ENCODE data around the gene PNO1. TPM values are rescaled to one million over a fixed set of nuclear protein-coding genes. Genes with fewer than 3 reads are reported as not detected.

Gene PNO1
- total and polyA plus RNA-seq, 2 experiments from 2014 or later = 34.6 to 43.7 TPM

DNA sequence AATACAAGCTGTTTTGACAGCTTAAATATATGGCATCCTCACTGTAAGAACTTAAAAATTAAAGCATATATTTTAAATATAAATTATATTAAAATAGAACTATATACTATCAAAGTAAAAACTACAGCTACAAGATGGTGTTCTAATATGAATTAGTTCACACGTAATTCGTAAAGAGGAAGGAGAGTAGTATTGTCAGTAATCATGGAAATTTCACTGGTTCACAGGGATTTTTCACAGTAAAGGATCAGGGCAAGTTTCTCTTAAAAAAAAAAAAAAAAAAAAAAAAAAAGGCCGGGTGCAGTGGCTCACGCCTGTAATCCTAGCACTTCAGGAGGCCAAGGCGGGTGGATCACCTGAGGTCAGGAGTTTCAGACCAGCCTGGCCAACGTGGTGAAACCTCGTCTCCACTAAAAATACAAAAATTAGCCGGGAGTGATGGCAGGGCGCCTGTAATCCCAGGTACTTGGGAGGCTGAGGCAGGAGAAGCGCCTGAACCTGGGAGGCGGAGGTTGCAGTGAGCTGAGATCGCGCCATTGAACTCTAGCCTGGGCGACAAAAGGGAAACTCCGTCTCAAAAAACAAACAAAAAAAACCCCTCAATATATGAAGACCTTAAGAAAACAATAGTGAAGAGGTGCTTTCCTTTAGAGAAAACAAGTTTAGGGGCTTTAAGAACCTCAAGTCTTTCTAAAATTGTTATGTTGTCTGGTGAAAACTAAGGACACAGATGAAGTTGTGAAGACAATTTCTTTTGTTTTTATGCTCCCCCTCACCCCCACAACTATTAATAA lies 32.5 kb downstream of the PNO1 start (continued):
- TF ChIP-seq, protein P1, sequence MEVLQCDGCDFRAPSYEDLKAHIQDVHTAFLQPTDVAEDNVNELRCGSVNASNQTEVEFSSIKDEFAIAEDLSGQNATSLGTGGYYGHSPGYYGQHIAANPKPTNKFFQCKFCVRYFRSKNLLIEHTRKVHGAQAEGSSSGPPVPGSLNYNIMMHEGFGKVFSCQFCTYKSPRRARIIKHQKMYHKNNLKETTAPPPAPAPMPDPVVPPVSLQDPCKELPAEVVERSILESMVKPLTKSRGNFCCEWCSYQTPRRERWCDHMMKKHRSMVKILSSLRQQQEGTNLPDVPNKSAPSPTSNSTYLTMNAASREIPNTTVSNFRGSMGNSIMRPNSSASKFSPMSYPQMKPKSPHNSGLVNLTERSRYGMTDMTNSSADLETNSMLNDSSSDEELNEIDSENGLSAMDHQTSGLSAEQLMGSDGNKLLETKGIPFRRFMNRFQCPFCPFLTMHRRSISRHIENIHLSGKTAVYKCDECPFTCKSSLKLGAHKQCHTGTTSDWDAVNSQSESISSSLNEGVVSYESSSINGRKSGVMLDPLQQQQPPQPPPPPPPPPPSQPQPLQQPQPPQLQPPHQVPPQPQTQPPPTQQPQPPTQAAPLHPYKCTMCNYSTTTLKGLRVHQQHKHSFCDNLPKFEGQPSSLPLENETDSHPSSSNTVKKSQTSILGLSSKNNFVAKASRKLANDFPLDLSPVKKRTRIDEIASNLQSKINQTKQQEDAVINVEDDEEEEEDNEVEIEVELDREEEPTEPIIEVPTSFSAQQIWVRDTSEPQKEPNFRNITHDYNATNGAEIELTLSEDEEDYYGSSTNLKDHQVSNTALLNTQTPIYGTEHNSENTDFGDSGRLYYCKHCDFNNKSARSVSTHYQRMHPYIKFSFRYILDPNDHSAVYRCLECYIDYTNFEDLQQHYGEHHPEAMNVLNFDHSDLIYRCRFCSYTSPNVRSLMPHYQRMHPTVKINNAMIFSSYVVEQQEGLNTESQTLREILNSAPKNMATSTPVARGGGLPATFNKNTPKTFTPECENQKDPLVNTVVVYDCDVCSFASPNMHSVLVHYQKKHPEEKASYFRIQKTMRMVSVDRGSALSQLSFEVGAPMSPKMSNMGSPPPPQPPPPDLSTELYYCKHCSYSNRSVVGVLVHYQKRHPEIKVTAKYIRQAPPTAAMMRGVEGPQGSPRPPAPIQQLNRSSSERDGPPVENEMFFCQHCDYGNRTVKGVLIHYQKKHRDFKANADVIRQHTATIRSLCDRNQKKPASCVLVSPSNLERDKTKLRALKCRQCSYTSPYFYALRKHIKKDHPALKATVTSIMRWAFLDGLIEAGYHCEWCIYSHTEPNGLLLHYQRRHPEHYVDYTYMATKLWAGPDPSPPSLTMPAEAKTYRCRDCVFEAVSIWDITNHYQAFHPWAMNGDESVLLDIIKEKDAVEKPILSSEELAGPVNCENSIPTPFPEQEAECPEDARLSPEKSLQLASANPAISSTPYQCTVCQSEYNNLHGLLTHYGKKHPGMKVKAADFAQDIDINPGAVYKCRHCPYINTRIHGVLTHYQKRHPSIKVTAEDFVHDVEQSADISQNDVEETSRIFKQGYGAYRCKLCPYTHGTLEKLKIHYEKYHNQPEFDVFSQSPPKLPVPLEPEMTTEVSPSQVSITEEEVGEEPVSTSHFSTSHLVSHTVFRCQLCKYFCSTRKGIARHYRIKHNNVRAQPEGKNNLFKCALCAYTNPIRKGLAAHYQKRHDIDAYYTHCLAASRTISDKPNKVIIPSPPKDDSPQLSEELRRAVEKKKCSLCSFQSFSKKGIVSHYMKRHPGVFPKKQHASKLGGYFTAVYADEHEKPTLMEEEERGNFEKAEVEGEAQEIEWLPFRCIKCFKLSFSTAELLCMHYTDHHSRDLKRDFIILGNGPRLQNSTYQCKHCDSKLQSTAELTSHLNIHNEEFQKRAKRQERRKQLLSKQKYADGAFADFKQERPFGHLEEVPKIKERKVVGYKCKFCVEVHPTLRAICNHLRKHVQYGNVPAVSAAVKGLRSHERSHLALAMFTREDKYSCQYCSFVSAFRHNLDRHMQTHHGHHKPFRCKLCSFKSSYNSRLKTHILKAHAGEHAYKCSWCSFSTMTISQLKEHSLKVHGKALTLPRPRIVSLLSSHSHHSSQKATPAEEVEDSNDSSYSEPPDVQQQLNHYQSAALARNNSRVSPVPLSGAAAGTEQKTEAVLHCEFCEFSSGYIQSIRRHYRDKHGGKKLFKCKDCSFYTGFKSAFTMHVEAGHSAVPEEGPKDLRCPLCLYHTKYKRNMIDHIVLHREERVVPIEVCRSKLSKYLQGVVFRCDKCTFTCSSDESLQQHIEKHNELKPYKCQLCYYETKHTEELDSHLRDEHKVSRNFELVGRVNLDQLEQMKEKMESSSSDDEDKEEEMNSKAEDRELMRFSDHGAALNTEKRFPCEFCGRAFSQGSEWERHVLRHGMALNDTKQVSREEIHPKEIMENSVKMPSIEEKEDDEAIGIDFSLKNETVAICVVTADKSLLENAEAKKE (CRISPR knock-in tag; IDR thresholded peaks at IDR 0.05) = no peak
- no peak for TF ChIP-seq EZH2phosphoT487 (IDR thresholded peaks at IDR 0.05; ENCODE audit: unreplicated experiment)
- TF ChIP-seq POLR2AphosphoS5 (IDR thresholded peaks at IDR 0.05; ENCODE audit: low read depth) = no peak

DNA sequence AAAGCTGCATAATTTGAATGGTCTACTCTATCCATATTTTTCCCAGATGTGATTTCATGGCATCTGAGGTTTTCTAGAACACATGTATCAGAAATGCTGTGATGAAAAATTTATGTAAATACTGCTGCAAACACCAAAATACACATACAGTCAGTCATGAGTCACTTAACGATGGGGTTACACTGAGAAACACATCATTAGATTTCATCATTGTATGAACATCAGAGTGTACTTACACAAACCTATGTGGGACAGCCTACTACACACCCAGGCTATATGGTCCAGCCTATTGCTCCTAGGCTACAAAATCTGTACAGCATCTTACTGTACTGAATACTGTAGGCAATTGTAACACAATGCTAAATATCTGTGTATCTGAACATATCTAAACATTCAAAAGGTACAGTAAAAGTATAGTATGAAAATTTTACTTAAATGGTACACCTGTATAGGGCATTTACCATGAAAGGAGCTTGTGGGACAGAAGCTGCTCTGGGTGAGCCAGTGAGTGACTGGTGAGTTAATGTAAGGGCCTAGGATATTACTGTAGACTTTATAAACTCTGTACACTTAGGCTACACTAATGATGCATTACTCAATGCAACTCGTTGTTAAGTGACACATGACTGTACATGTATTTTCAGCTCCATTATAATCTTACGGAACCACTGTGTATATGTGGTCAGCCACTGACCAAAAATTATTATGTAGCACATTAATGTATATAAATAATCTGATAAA lies 33.5 kb downstream of the PNO1 start:
- Histone ChIP-seq H3K9me2 (ENCODE audit: insufficient read depth) (no peaks in the 10 kb centered on the region), H3K27ac (ENCODE audit: low read depth) (no peak overlapping the region), H4K20me1 (replicated peaks; ENCODE audit: insufficient read depth) (peaks cover 19% of the 10 kb centered on the region; the same call in 1 of the 2 replicates), H3K4me1 (ENCODE audit: insufficient read depth) (no peaks in the 10 kb centered on the region), H3K27me3 (ENCODE audit: insufficient read depth) (no peaks in the 10 kb centered on the region), H3K4me3 (no peak overlapping the region), H3K4me2 (no peak overlapping the region), H2AFZ (no peak overlapping the region), H3K36me3 (ENCODE audit: insufficient read depth) (no peaks in the 10 kb centered on the region), H3F3A (replicated peaks; ENCODE audit: low read depth) (0 out of 2 replicates have a peak, but pooled peaks cover 3% of the 10 kb centered on the region), H3K79me2 (replicated peaks; ENCODE audit: insufficient read depth) (peaks cover 91% of the 10 kb centered on the region)
- H3K4me3 Mint-ChIP-seq = no peak overlapping the region
- no peaks in the 10 kb centered on the region for H3K27me3 Mint-ChIP-seq (ENCODE audit: insufficient read depth, low read depth, poor library complexity)
- ATAC-seq (no peak), DNase-seq (ENCODE audit: low spot score) (no peak)
- peaks cover 11% of the 10 kb centered on the region for H3K4me1 Mint-ChIP-seq
- H3K36me3 Mint-ChIP-seq (ENCODE audit: low read depth) = no peaks in the 10 kb centered on the region
- H3K9me3 Mint-ChIP-seq = no peaks in the 10 kb centered on the region
- no peak overlapping the region for H3K27ac Mint-ChIP-seq
- TF ChIP-seq, protein P2, sequence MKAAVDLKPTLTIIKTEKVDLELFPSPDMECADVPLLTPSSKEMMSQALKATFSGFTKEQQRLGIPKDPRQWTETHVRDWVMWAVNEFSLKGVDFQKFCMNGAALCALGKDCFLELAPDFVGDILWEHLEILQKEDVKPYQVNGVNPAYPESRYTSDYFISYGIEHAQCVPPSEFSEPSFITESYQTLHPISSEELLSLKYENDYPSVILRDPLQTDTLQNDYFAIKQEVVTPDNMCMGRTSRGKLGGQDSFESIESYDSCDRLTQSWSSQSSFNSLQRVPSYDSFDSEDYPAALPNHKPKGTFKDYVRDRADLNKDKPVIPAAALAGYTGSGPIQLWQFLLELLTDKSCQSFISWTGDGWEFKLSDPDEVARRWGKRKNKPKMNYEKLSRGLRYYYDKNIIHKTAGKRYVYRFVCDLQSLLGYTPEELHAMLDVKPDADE (IDR thresholded peaks at IDR 0.05) = no peak
- TF ChIP-seq CREB1 (CRISPR knock-in tag; IDR thresholded peaks at IDR 0.05; ENCODE audit: low read depth) (no peak), NANOG (IDR thresholded peaks at IDR 0.05; ENCODE audit: borderline replicate concordance) (no peak), ZNF331 (CRISPR knock-in tag; IDR thresholded peaks at IDR 0.05; ENCODE audit: low read depth) (no peak), POLR2AphosphoS5 (IDR thresholded peaks at IDR 0.05; ENCODE audit: low read depth) (no peak), EZH2 (IDR thresholded peaks at IDR 0.05; ENCODE audit: low read depth, unreplicated experiment) (no peak)
- TF ChIP-seq, protein P3, sequence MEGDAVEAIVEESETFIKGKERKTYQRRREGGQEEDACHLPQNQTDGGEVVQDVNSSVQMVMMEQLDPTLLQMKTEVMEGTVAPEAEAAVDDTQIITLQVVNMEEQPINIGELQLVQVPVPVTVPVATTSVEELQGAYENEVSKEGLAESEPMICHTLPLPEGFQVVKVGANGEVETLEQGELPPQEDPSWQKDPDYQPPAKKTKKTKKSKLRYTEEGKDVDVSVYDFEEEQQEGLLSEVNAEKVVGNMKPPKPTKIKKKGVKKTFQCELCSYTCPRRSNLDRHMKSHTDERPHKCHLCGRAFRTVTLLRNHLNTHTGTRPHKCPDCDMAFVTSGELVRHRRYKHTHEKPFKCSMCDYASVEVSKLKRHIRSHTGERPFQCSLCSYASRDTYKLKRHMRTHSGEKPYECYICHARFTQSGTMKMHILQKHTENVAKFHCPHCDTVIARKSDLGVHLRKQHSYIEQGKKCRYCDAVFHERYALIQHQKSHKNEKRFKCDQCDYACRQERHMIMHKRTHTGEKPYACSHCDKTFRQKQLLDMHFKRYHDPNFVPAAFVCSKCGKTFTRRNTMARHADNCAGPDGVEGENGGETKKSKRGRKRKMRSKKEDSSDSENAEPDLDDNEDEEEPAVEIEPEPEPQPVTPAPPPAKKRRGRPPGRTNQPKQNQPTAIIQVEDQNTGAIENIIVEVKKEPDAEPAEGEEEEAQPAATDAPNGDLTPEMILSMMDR (conservative IDR thresholded peaks at IDR 0.05; ENCODE audit: low read depth in 2 of 2) = no peak
- TF ChIP-seq, protein P4, sequence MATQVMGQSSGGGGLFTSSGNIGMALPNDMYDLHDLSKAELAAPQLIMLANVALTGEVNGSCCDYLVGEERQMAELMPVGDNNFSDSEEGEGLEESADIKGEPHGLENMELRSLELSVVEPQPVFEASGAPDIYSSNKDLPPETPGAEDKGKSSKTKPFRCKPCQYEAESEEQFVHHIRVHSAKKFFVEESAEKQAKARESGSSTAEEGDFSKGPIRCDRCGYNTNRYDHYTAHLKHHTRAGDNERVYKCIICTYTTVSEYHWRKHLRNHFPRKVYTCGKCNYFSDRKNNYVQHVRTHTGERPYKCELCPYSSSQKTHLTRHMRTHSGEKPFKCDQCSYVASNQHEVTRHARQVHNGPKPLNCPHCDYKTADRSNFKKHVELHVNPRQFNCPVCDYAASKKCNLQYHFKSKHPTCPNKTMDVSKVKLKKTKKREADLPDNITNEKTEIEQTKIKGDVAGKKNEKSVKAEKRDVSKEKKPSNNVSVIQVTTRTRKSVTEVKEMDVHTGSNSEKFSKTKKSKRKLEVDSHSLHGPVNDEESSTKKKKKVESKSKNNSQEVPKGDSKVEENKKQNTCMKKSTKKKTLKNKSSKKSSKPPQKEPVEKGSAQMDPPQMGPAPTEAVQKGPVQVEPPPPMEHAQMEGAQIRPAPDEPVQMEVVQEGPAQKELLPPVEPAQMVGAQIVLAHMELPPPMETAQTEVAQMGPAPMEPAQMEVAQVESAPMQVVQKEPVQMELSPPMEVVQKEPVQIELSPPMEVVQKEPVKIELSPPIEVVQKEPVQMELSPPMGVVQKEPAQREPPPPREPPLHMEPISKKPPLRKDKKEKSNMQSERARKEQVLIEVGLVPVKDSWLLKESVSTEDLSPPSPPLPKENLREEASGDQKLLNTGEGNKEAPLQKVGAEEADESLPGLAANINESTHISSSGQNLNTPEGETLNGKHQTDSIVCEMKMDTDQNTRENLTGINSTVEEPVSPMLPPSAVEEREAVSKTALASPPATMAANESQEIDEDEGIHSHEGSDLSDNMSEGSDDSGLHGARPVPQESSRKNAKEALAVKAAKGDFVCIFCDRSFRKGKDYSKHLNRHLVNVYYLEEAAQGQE (IDR thresholded peaks at IDR 0.05; ENCODE audit: unreplicated experiment) = no peak
